Stimulated activated CD4-positive, alpha-beta T cell treated with anti-CD3 and anti-CD28 coated beads, TNF-alpha, amount 100 ng/mL, for 48 hours (primary cell): ENCODE measurements around the gene NFAM1.

Source experiments
- DNase-seq, 3 donors: peaks; one replicate each; pipeline ENCODE4 v3.0.0-alpha.2; 2020; ENCODE audit warnings: low read depth in 3 of 3

Gene NFAM1

GRCh38 chr22:42358643-42359558 is 73.3 kb downstream of the NFAM1 start:
- DNase-seq = no peak

GRCh38 chr22:42357634-42358296 is 74.4 kb downstream of the NFAM1 start:
- DNase-seq = no peak

- DNase-seq = no peak
Observed at GRCh38 chr22:42357221-42357620, 75.0 kb downstream of the NFAM1 start.

GRCh38 chr22:42356533-42356932 is 75.7 kb downstream of the NFAM1 start:
- no peak for DNase-seq

- no peak for DNase-seq
Observed at GRCh38 chr22:42353883-42354727, 78.1 kb downstream of the NFAM1 start.

- DNase-seq = no peak
Observed at GRCh38 chr22:42350373-42350772, 81.8 kb downstream of the NFAM1 start.

GRCh38 chr22:42347281-42347824 is 84.8 kb downstream of the NFAM1 start:
- DNase-seq = no peak

GRCh38 chr22:42346722-42347121 is 85.5 kb downstream of the NFAM1 start:
- no peak for DNase-seq

GRCh38 chr22:42345458-42345857 is 86.7 kb downstream of the NFAM1 start:
- DNase-seq = no peak

GRCh38 chr22:42344361-42344905 is 87.8 kb downstream of the NFAM1 start:
- no peak for DNase-seq

- no peak for DNase-seq
Observed at GRCh38 chr22:42343531-42344081, 88.6 kb downstream of the NFAM1 start.

- DNase-seq = no peak
Observed at GRCh38 chr22:42343121-42343454, 89.1 kb downstream of the NFAM1 start.

- DNase-seq = no peak
Observed at GRCh38 chr22:42342426-42343120, 89.6 kb downstream of the NFAM1 start.

GRCh38 chr22:42341779-42342178 is 90.4 kb downstream of the NFAM1 start:
- no peak for DNase-seq

GRCh38 chr22:42340829-42341383 is 91.3 kb downstream of the NFAM1 start:
- DNase-seq = no peak

- DNase-seq = no peak
Observed at GRCh38 chr22:42340150-42340549, 92.1 kb downstream of the NFAM1 start.

GRCh38 chr22:42338479-42338878 is 93.7 kb downstream of the NFAM1 start:
- DNase-seq = no peak

GRCh38 chr22:42337356-42337755 is 94.8 kb downstream of the NFAM1 start:
- DNase-seq = no peak

GRCh38 chr22:42336527-42337227 is 95.5 kb downstream of the NFAM1 start:
- no peak for DNase-seq

GRCh38 chr22:42335839-42336378 is 96.3 kb downstream of the NFAM1 start:
- DNase-seq = no peak
